Left ventricle myocardium inferior (tissue), 1 donor: Measurements from ENCODE around the gene LY6G6F. TPM values are rescaled to one million over a fixed set of nuclear protein-coding genes. Genes with fewer than 3 reads are reported as not detected.

Source experiments
- DNase-seq: peaks from one replicate; pipeline ENCODE4 v3.0.0-alpha.2; 2020
- H3K27ac ChIP-seq: fragments of 200-600 bp; replicated peaks from 2 replicates; pipeline ENCODE4 v1.8.0; 2021
- H3K27me3 ChIP-seq: fragments of 200-600 bp; 2 replicates; pipeline ENCODE4 v1.8.0; 2021; ENCODE audit warnings: low read depth
- H3K36me3 ChIP-seq: fragments of 200-600 bp; 2 replicates; pipeline ENCODE4 v1.8.0; 2021
- H3K4me1 ChIP-seq: fragments of 200-600 bp; 2 replicates; pipeline ENCODE4 v1.8.0; 2021
- H3K4me3 ChIP-seq: fragments of 200-600 bp; 2 replicates; pipeline ENCODE4 v1.8.0; 2021; ENCODE audit warnings: mild to moderate bottlenecking, moderate library complexity
- H3K9me3 ChIP-seq: fragments of 200-600 bp; replicated peaks from 2 replicates; pipeline ENCODE4 v1.8.0; 2021
- intact Hi-C: fragments of 100-400 bp; cut with micrococcal nuclease; formaldehyde crosslinking; loops from one replicate; pipeline ENCODE4 v1.11.0; 2022
- total RNA-seq: library from RNA; stranded (reverse); fragmentation: NEBNext Ultra II Directional; extraction: Animal tissue kit (Norgen Biotek cat#: 25700); gene quantifications from one replicate; pipeline ENCODE4 v1.2.1, GENCODE V29; 2021
- TF ChIP-seq, protein P1 (sequence below): fragments of 200-600 bp; IDR thresholded peaks from 2 replicates; pipeline ENCODE4 v1.8.0; 2021; ENCODE audit warnings: antibody characterized with exemption, mild to moderate bottlenecking, borderline replicate concordance
- donor health status: DM: no; HTN: yes; CAD: no; lungs with severe emphysema.

LY6G6F gene
- total RNA-seq, 1 donor from 2014 or later, result not detected

DNA sequence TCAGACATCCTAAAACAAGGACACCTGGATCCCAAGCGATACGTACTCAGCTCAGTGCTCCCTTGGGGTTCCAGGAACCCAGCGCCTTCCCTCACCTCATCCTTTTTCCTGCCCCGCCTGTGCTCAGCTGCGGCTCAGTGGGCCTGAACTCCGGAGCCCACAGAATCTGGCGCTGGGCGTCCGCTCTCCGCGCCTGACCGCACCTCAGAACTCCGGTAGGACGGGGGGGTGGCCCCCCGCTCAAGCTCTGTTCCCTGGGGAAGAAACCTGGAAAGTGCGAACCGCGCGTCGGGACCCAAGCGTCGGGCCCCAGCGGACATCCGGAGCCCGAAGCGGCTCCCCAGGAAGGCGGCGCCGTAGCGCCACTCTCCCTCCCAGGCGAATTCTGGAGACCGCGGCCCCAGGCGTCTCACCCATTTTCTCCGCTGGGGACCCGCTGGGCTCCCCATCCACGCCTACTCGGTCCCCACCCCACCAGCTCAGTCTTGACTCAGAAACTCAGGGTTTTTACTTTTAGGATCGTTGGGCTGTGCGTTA is 25.5 kb upstream of the LY6G6F start:
- TF ChIP-seq, protein P1, sequence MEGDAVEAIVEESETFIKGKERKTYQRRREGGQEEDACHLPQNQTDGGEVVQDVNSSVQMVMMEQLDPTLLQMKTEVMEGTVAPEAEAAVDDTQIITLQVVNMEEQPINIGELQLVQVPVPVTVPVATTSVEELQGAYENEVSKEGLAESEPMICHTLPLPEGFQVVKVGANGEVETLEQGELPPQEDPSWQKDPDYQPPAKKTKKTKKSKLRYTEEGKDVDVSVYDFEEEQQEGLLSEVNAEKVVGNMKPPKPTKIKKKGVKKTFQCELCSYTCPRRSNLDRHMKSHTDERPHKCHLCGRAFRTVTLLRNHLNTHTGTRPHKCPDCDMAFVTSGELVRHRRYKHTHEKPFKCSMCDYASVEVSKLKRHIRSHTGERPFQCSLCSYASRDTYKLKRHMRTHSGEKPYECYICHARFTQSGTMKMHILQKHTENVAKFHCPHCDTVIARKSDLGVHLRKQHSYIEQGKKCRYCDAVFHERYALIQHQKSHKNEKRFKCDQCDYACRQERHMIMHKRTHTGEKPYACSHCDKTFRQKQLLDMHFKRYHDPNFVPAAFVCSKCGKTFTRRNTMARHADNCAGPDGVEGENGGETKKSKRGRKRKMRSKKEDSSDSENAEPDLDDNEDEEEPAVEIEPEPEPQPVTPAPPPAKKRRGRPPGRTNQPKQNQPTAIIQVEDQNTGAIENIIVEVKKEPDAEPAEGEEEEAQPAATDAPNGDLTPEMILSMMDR, result peak; percentile 19
- H3K27me3 ChIP-seq, result no peaks in the 10 kb centered on the region
- intact Hi-C loops, result no loop called here
- no peaks in the 10 kb centered on the region for H3K9me3 ChIP-seq
- H3K27ac ChIP-seq, result peak overlapping the region; percentile 72
- peak; percentile 38 for DNase-seq
- peaks cover 27% of the 10 kb centered on the region for H3K4me1 ChIP-seq
- peaks cover 9% of the 10 kb centered on the region for H3K36me3 ChIP-seq
- H3K4me3 ChIP-seq, result peak overlapping the region; percentile 74

DNA sequence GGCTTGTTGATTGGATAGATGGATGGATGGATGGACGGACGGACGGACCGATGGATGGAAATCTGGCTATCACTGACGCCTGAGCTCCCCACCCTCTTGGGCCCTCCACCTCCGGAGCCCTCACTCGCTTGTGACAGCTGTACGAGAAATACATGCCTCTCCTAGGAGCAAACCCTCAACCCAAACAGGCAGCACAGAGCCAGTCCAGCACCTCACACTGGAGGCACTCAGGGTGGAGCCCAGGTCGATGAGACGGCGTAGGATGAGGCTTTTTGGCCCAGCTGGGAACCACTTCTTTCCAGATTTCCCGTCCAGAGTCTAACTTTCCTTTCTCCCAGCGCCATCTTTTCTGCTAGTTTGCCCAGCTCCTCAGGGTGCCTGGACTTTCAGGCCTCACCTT is 23.1 kb upstream of the LY6G6F start:
- H3K36me3 ChIP-seq, result peaks cover 33% of the 10 kb centered on the region
- H3K27me3 ChIP-seq, result no peaks in the 10 kb centered on the region
- no peak for DNase-seq
- H3K9me3 ChIP-seq, result no peaks in the 10 kb centered on the region
- intact Hi-C loops, result no loop called here
- no peak overlapping the region for H3K27ac ChIP-seq
- TF ChIP-seq, protein P1, result no peak
- H3K4me1 ChIP-seq, result peaks cover 27% of the 10 kb centered on the region
- no peak overlapping the region for H3K4me3 ChIP-seq

DNA sequence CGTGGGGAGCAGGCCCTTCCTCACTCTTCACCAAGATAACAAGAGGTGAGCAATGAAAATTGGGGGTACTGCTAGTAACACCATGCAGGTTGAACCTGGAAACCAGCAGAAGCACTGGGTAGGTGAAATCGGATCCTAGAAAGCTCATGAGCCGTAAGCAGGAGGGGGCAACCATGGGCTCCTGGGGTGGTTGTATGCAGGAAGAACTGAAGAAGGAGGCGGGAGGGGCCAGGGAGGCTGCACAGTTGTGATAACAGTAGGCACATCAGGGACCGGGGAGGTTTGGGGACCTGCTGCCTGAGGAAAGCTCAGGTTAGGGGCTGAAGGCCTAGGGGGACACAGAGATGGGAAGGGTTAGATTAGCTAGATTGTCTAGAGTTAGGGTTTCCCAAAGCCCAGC is 20.2 kb upstream of the LY6G6F start:
- TF ChIP-seq, protein P1, result no peak
- H3K36me3 ChIP-seq, result peaks cover 62% of the 10 kb centered on the region
- no peak for DNase-seq

DNA sequence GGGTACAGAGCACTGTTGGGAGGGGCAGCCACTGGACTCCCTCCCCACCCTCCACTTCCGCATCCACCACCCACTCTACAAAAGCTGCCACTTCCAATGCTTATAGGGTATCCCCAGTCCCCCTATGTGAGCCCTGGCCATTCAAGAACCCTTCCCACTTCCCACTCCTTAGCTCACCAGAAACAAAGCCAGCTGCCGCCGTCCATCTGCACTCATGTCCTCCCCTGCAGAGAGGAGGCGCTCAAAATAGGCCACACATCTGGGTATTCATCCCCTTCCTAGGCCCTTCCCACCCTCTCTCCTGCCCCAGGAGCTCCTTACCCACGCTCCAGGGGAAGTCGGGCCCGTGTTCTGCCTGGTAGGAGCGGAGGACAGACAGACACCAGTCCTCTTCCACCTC is 19.3 kb upstream of the LY6G6F start:
- TF ChIP-seq, protein P1, result no peak
- Histone ChIP-seq H3K4me1 (peaks cover 8% of the 10 kb centered on the region), H3K9me3 (no peaks in the 10 kb centered on the region), H3K27me3 (no peaks in the 10 kb centered on the region), H3K4me3 (no peak overlapping the region), H3K27ac (no peak overlapping the region), H3K36me3 (peaks cover 71% of the 10 kb centered on the region)
- DNase-seq, result no peak
- intact Hi-C loops, result no loop called here

More for the DNA sequence above, 20.2 kb upstream of the LY6G6F start:
- H3K9me3 ChIP-seq, result no peaks in the 10 kb centered on the region
- no peak overlapping the region for H3K27ac ChIP-seq
- peaks cover 13% of the 10 kb centered on the region for H3K4me1 ChIP-seq
- H3K4me3 ChIP-seq, result no peak overlapping the region
- H3K27me3 ChIP-seq, result no peaks in the 10 kb centered on the region
- intact Hi-C loops, result no loop called here

DNA sequence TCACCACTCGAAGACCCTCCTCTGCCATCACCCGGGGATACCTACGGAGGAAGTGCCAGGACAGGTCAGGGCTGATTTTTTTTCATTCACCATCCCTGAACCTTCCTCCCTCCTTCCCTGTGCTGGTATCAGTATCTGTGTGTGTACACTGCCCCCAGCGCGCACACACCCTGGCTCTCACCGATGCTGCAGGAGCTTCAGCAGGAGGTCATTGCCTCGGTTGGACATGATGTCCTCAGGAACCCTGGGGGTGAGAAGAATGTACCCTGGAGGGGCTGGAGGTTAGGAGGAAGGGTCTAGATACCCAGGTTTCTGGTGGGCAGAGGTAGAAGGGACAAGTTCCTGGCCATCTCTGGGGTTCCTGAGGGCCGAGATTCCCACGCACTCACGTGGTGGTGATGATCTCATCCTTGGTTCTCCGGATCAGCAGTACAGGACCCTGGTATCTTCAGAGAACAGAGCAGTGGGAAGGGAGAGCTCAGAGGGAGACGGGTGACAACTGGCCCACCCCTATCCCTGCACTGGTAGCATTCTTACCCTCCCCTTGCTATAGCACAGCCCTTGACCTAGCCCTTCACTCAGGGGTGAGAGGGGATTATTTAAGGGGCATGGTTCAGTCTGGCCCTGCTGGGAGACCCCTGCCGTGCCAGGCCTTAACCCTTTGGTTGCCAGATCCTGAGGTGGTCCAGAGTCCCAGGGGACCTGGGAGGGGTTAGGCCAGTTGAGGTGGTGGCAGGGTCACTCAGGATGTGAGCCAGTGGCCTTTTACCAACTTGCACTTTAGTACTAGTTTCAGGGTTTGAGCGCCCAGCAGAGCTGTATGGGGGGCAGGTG is 18.6 kb upstream of the LY6G6F start:
- TF ChIP-seq, protein P1, result no peak
- intact Hi-C loops, result no loop called here
- DNase-seq, result no peak
- H3K36me3 ChIP-seq, result peaks cover 78% of the 10 kb centered on the region
- no peaks in the 10 kb centered on the region for H3K27me3 ChIP-seq
- no peak overlapping the region for H3K27ac ChIP-seq
- no peak overlapping the region for H3K4me3 ChIP-seq
- no peaks in the 10 kb centered on the region for H3K9me3 ChIP-seq
- H3K4me1 ChIP-seq, result peaks cover 3% of the 10 kb centered on the region
